Upper lobe of left lung (tissue), 6 donors: Measurements from ENCODE around the gene C2orf80. TPM values are rescaled to one million over a fixed set of nuclear protein-coding genes. Genes with fewer than 3 reads are reported as not detected.
"Not testable (repeated sequence)": the region's sequence is repeated elsewhere in the genome, so short reads cannot be mapped to it uniquely, and the experiment has no call there.

Source experiments
- ATAC-seq, 2 donors: fragments of 200-7000 bp; cut with Tn5 transposase; one replicate each; pipeline ENCODE4 v1.9.1; 2022; ENCODE audit warnings: mild to moderate bottlenecking in 2 of 2, moderate library complexity in 2 of 2; ENCODE audit not compliant: low FRiP score in 2 of 2
- DNase-seq, 2 donors: peaks; one replicate each; pipeline ENCODE4 v3.0.0-alpha.2; 2019 to 2020
- H3K27ac ChIP-seq, 4 donors: fragments of 200-600 bp; sonication (generic); one replicate each; pipeline ENCODE4 v1.5.1; 2016 to 2019
- H3K27me3 ChIP-seq, 4 donors: fragments of 200-600 bp; sonication (generic); one replicate each; pipeline ENCODE4 v1.5.1; 2017 to 2019
- H3K36me3 ChIP-seq, 4 donors: fragments of 200-600 bp; sonication (generic); one replicate each; pipeline ENCODE4 v1.5.1; 2016 to 2019
- H3K4me1 ChIP-seq, 4 donors: fragments of 200-600 bp; sonication (generic); one replicate each; pipeline ENCODE4 v1.5.1; 2018 to 2019
- H3K4me3 ChIP-seq, 4 donors: fragments of 200-600 bp; sonication (generic); one replicate each; pipeline ENCODE4 v1.5.1; 2017 to 2019; ENCODE audit warnings: mild to moderate bottlenecking in 2 of 4, moderate library complexity in 1 of 4
- H3K9me3 ChIP-seq, 4 donors: fragments of 200-600 bp; sonication (generic); one replicate each; pipeline ENCODE4 v1.5.1; 2018 to 2019
- CTCF ChIP-seq, 6 experiments: fragments of 450-650 bp in 4 of 6; fragments of 200-600 bp in 2 of 6; sonication (generic) in 2 of 6; IDR thresholded peaks; one replicate each; pipeline ENCODE4 v1.5.1; 2016 to 2019; ENCODE audit warnings: antibody characterized with exemption in 6 of 6
- EP300 ChIP-seq, 4 donors: sonication (generic); formaldehyde crosslinking; IDR thresholded peaks; one replicate each; pipeline ENCODE4 v1.5.1; 2017; ENCODE audit warnings: antibody characterized with exemption in 4 of 4, control low read depth in 2 of 4
- POLR2A ChIP-seq, 4 donors: fragments of 450-650 bp; IDR thresholded peaks; one replicate each; pipeline ENCODE4 v1.5.1; 2016 to 2017; ENCODE audit warnings: antibody characterized with exemption in 4 of 4, mild to moderate bottlenecking in 2 of 4
- POLR2AphosphoS5 ChIP-seq, 2 donors: sonication (generic); formaldehyde crosslinking; IDR thresholded peaks; one replicate each; pipeline ENCODE4 v1.5.1; 2017; ENCODE audit warnings: antibody characterized with exemption in 2 of 2
- whole genome bisulfite sequencing, 2 donors: methylation state at CpG; one replicate each; pipeline ENCODE4 v1.1.5; 2017 to 2018; 5-methylcytosine and 5-hydroxymethylcytosine counted together
- total RNA-seq, 6 donors: library from RNA; depleted of rRNA in 4 of 6; stranded (reverse); fragments of >200 nt in 4 of 6; gene quantifications; one replicate each; pipeline versions ENCODE4 v1.1.0 to v1.2.1, GENCODE V29; 2016 to 2021
- donor health status: DM: no; HTN: no; CAD: no; lungs with moderate emphysema.
- donor health status: DM: no; HTN: yes; CAD: no; lungs with severe emphysema.

C2orf80 gene
- total RNA-seq, 6 donors from 2014 or later, result not detected

GRCh38 chr2:208122248-208122647, 67.6 kb downstream of the C2orf80 start:
- TF ChIP-seq EP300 (IDR thresholded peaks at IDR 0.05) (no peak), POLR2AphosphoS5 (IDR thresholded peaks at IDR 0.05) (no peak), POLR2A (IDR thresholded peaks at IDR 0.05) (no peak), CTCF (IDR thresholded peaks at IDR 0.05) (no peak)
- DNase-seq, result no peak

GRCh38 chr2:208118918-208119317, 70.9 kb downstream of the C2orf80 start:
- no peak for DNase-seq
- TF ChIP-seq CTCF (IDR thresholded peaks at IDR 0.05) (no peak), EP300 (IDR thresholded peaks at IDR 0.05) (no peak), POLR2AphosphoS5 (IDR thresholded peaks at IDR 0.05) (no peak), POLR2A (IDR thresholded peaks at IDR 0.05) (no peak)
- no peaks in the 10 kb centered on the region for H3K9me3 ChIP-seq
- H3K36me3 ChIP-seq, result no peaks in the 10 kb centered on the region
- no peak overlapping the region for H3K27ac ChIP-seq
- no peak overlapping the region for H3K4me3 ChIP-seq
- no peaks in the 10 kb centered on the region for H3K27me3 ChIP-seq
- no peak for ATAC-seq
- WGBS, 2 donors, result 94 to 96% methylated on average over 3 of the region's 3 CpGs
- H3K4me1 ChIP-seq, result peaks cover 0 to 2% (median 2%) of the 10 kb centered on the region in 4 donors

More at GRCh38 chr2:208122248-208122647, 67.6 kb downstream of the C2orf80 start:
- no peak for ATAC-seq
- no peaks in the 10 kb centered on the region for H3K36me3 ChIP-seq
- H3K27ac ChIP-seq, result no peak overlapping the region
- H3K27me3 ChIP-seq, result no peaks in the 10 kb centered on the region
- H3K9me3 ChIP-seq, result no peaks in the 10 kb centered on the region
- no peak overlapping the region for H3K4me3 ChIP-seq
- H3K4me1 ChIP-seq, result peaks cover 3 to 10% (median 7%) of the 10 kb centered on the region in 4 donors
- WGBS, 2 donors, result 98 to 100% methylated on average over 1 of the region's 1 CpG

- not testable (repeated sequence) for H3K36me3 ChIP-seq, H3K27ac ChIP-seq, DNase-seq, H3K4me3 ChIP-seq, H3K4me1 ChIP-seq, ATAC-seq, H3K27me3 ChIP-seq, H3K9me3 ChIP-seq
- 89 to 95% methylated on average over 11 of the region's 11 CpGs for WGBS, 2 donors
Observed at GRCh38 chr2:208117390-208117789, 72.4 kb downstream of the C2orf80 start.

Other genes with a start within 250 kb of the C2orf80 start
- gene PLEKHM3, start 164.5 kb downstream of the C2orf80 start, total RNA-seq, result 10 to 100 TPM; 16.4 to 56.3 (median 28.6) TPM
- not detected for gene CRYGD, start 65.5 kb downstream of the C2orf80 start, total RNA-seq
- gene CRYGC, start 60.2 kb downstream of the C2orf80 start, total RNA-seq, result not detected
- gene CRYGB, start 43.9 kb downstream of the C2orf80 start, total RNA-seq, result not detected
- gene CRYGA, start 26.4 kb downstream of the C2orf80 start, total RNA-seq, result not detected
- gene IDH1, start 65.0 kb upstream of the C2orf80 start, total RNA-seq, result 100 to 1,000 TPM in 3 of 6 donors, 10 to 100 TPM in 3; 44.5 to 148 (median 89.6) TPM
- 10 to 100 TPM; 20.1 to 48.2 (median 25.1) TPM for gene PIKFYVE, start 76.2 kb upstream of the C2orf80 start, total RNA-seq
- gene PTH2R, start 216.8 kb upstream of the C2orf80 start, total RNA-seq, result 1 to 10 TPM in 1 of 6 donors, under 1 TPM in 3, not detected in 2; 0.30 to 2.1 (median 0.40) TPM